Activated CD8-positive, alpha-beta memory T cell treated with anti-CD3 and anti-CD28 coated beads, Interleukin-2, amount 10 ng/mL, durations not matched to agents 7 days and 5 days (primary cell): Measurements from ENCODE around the gene ADK. TPM values are rescaled to one million over a fixed set of nuclear protein-coding genes. Genes with fewer than 3 reads are reported as not detected.

Experiments used
- ATAC-seq: fragments of 150-1000 bp; cut with Tn5 transposase; one replicate; pipeline ENCODE4 v1.10.0; 2021; ENCODE audit warnings: moderate library complexity
- CTCF ChIA-PET: fragments of 350-600 bp; sonication (Branson Sonifier 250); formaldehyde crosslinking; loops from one replicate; lab custom pipeline; 2021; ENCODE audit warnings: antibody characterized with exemption; lab: Charles Lee
- DNase-seq: peaks from one replicate; pipeline ENCODE4 v3.0.0-alpha.2; 2020
- H3K27ac Mint-ChIP-seq: one replicate; pipeline ENCODE4 v1.8.0; 2021; ENCODE audit warnings: mild to moderate bottlenecking, mixed read lengths
- H3K27me3 Mint-ChIP-seq: one replicate; pipeline ENCODE4 v1.8.0; 2021; ENCODE audit warnings: mixed read lengths
- H3K36me3 Mint-ChIP-seq: one replicate; pipeline ENCODE4 v1.8.0; 2021; ENCODE audit warnings: mild to moderate bottlenecking, mixed read lengths
- H3K4me1 Mint-ChIP-seq: one replicate; pipeline ENCODE4 v1.8.0; 2021; ENCODE audit warnings: mixed read lengths
- H3K4me3 Mint-ChIP-seq: one replicate; pipeline ENCODE4 v1.8.0; 2021; ENCODE audit warnings: mild to moderate bottlenecking, moderate library complexity, mixed read lengths
- H3K9me3 Mint-ChIP-seq: one replicate; pipeline ENCODE4 v1.8.0; 2022; ENCODE audit warnings: low read depth, mixed read lengths
- total RNA-seq, 2 experiments: library from RNA; stranded (reverse); gene quantifications; one replicate each; pipeline ENCODE4 v1.2.3, GENCODE V29; 2021

The ADK gene
- total RNA-seq, 2 experiments from 2014 or later = 38.3 to 46.2 TPM

DNA sequence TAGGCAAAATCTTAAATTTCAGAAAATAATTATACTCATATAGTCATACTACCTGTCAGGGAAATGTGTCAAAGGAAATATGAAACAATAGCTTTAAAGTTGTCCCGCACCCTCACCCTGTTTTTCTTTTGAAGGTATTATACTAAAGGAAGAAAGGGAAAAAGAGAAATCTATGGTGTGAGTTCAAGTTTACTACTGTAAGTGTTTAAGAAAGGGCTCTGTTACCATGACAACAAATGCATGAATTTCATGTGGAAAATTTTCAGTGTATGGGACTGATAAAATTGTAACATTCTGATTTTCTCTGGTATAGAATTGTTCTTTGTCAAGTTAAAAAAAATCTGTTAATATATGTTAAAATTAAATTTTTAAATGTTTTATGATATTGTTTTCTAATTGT lies 229.8 kb downstream of the ADK start:
- peaks cover 7% of the 10 kb centered on the region for H3K4me1 Mint-ChIP-seq
- H3K36me3 Mint-ChIP-seq = peaks cover 11% of the 10 kb centered on the region
- H3K9me3 Mint-ChIP-seq = peaks cover 2% of the 10 kb centered on the region
- ATAC-seq = no peak
- CTCF ChIA-PET = interaction anchor here (1.2 kb wide), 1 partner anchor 13 kb away, joined by 3 read pairs; no protein-coding TSS in a partner anchor
- DNase-seq = no peak
- no peaks in the 10 kb centered on the region for H3K27me3 Mint-ChIP-seq
- H3K27ac Mint-ChIP-seq = no peak overlapping the region
- no peak overlapping the region for H3K4me3 Mint-ChIP-seq

DNA sequence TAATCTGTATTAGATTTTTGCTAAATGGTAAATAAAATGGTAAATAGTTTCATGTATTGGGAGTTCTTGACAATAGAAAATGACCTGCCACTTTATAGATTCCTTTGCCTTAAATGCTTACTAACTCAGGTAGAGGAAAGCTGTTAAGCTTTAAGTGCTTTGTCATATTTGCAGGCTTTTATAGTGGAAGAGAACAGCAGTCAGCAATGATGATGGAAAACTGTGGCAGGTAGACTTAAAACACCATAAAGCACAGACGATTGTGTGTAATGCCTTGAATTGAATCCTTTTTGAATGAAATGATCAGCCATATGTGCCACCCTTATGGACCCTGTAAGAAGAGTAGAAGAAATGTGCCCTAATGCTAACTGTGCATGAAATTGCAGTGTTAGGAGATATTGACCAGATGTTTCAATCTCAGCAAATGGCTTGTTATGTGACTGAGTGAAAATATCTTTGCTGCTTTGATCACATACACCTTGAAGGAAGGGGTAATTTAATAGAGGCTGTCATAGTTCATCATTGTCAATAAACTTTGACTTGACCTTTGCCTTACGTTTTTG lies 230.4 kb downstream of the ADK start:
- Mint-ChIP-seq H3K27ac (no peak overlapping the region), H3K27me3 (no peaks in the 10 kb centered on the region), H3K36me3 (peaks cover 11% of the 10 kb centered on the region), H3K4me1 (peaks cover 7% of the 10 kb centered on the region), H3K9me3 (peaks cover 2% of the 10 kb centered on the region), H3K4me3 (no peak overlapping the region)
- CTCF ChIA-PET = no interaction called here
- ATAC-seq (no peak), DNase-seq (no peak)

DNA sequence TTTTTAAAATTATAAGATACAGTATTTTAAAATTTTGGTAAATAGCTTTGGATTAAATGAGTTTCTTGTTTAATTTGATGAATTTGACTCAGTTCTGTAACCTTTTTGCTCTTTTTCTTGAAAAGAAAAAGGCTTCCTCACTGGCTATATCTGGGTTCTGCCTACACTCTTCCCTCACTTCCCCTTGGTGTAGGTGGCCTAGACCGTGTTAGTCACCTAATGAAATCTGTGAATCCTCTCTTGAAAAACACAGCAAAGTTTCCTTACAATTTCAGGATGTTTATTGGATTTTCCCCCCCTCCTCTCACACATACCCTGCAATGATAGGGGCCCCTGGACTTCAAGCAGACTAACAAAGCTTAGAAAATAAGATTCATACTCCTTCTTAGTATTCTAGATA lies 231.6 kb downstream of the ADK start:
- Mint-ChIP-seq H3K4me3 (no peak overlapping the region), H3K27ac (no peak overlapping the region), H3K27me3 (no peaks in the 10 kb centered on the region), H3K36me3 (peaks cover 7% of the 10 kb centered on the region), H3K9me3 (peaks cover 2% of the 10 kb centered on the region), H3K4me1 (peaks cover 7% of the 10 kb centered on the region)
- CTCF ChIA-PET = interaction anchor here (0.7 kb wide), 1 partner anchor 193 kb away, joined by 3 read pairs; no protein-coding TSS in a partner anchor
- ATAC-seq (no peak), DNase-seq (no peak)

DNA sequence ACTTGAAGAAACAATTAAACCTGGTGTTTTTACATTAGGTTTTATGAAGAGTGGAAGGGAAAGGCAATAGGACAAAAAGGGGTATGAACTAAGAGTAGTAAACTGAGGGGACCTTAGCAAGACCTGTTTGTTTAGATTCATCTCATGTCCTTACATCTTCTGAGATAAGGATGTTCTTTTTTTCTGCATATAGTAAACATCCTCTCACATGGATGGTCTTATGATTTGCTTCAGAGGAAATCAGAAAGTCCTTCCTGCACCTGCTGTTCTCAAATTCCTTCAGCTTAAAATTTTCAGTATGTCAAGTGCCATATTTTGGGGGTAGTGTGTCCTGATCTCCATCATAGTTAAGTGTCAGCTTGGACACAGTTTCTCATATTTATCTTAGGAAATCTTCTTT lies 232.6 kb downstream of the ADK start:
- no peak for DNase-seq
- Mint-ChIP-seq H3K4me1 (peaks cover 7% of the 10 kb centered on the region), H3K4me3 (no peak overlapping the region), H3K36me3 (peaks cover 4% of the 10 kb centered on the region), H3K9me3 (no peaks in the 10 kb centered on the region), H3K27me3 (no peaks in the 10 kb centered on the region), H3K27ac (no peak overlapping the region)
- ATAC-seq = no peak
- CTCF ChIA-PET = no interaction called here

DNA sequence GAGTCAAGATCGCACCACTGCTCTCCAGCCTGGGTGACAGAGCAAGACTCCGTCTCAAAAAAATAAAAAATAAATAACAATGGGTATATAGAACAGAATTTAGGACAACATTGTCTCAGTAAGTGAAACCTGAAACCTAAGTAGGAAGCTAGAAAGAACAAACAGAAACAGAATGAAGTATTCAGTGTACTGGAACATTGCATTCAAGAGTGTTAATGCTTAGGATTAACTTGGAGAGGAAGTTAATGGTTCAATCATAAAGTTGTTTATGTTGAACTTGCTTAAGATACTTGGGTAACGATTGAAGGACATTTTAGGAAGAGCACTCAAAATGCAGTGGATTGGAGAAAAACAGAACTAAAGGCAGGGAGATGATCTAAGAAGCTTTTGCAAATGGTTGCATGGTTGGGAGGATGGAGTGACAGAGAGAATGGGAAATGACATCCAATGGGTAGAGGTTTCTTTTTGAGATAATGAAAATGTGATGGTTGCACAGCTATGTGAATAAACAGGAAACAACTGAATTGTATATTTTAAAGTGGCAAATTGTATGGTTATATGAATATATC lies 233.7 kb downstream of the ADK start:
- Mint-ChIP-seq H3K4me3 (no peak overlapping the region), H3K36me3 (peaks cover 4% of the 10 kb centered on the region), H3K27me3 (no peaks in the 10 kb centered on the region), H3K27ac (no peak overlapping the region), H3K4me1 (peaks cover 9% of the 10 kb centered on the region), H3K9me3 (no peaks in the 10 kb centered on the region)
- CTCF ChIA-PET = interaction anchor here (1.0 kb wide), 1 partner anchor 9 kb away, joined by 3 read pairs; no protein-coding TSS in a partner anchor
- no peak for DNase-seq
- no peak for ATAC-seq

DNA sequence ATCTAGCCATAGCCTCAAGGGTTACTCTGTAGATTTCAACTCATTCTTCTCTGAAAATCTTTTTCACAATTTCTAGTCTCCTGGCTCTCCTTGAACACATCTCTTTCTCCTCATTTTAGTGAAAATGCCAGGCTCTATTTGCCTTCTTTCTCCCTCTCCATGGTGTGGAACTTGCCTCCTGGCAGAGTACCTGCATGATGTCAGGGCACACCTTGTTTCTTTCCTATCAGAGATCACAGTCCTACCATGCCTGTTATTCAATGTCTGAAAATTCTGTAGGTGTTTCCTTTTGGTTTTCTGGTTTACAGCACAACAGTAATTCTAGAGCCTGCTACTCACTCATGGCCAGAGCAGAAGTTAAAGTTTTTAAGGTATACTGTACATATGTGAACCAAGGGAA lies 237.8 kb downstream of the ADK start:
- no peak for ATAC-seq
- Mint-ChIP-seq H3K4me3 (no peak overlapping the region), H3K27ac (no peak overlapping the region), H3K9me3 (no peaks in the 10 kb centered on the region), H3K36me3 (peaks cover 11% of the 10 kb centered on the region), H3K27me3 (no peaks in the 10 kb centered on the region), H3K4me1 (peaks cover 6% of the 10 kb centered on the region)
- CTCF ChIA-PET = no interaction called here
- no peak for DNase-seq

DNA sequence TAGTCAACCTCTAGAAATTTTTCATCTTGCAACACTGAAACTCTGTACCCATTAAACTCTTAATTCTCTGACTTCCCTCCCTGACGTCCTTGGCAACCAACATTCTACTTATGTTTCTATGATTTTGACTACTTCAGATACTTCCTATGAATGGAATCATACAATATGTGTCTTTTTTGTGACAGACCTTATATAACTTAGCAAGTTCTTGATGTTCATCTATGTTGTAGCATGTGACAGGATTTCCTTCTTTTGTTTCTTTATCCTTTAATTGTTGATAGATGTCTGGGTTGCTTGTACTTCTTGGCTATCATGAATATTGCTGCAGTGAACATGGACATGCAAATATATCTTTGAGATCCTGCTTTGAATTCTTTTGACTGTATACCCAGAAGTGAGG lies 240.8 kb downstream of the ADK start:
- no peak overlapping the region for H3K4me3 Mint-ChIP-seq
- no peak overlapping the region for H3K27ac Mint-ChIP-seq
- ATAC-seq (no peak), DNase-seq (no peak)
- CTCF ChIA-PET = no interaction called here
- peaks cover 2% of the 10 kb centered on the region for H3K4me1 Mint-ChIP-seq
- peaks cover 15% of the 10 kb centered on the region for H3K36me3 Mint-ChIP-seq
- no peaks in the 10 kb centered on the region for H3K9me3 Mint-ChIP-seq
- H3K27me3 Mint-ChIP-seq = no peaks in the 10 kb centered on the region

DNA sequence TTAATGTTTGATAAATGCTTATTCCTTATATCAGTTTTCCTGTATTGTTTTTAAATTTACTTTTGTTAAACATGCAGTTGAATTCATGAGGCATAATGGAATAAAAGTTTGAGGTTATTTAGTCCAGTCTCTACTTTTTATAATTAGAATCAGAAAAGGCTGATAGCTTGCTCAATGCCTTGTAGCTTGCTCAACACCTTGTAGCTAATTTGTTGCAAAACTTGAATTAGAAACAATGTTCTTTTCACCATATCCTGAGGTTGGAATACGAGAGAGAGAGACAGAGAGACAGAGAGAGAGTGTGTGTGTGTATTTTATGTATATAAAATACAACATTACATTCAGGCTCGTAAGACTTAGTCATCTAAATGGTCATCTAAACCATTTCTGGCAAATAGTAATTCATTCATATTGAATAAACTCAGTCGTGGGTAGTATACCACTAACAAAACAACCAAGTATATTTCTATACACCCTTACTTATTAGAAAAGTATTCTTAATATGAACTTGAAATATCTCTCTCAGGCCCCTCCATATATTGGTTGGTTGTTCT lies 243.5 kb downstream of the ADK start:
- no peaks in the 10 kb centered on the region for H3K27me3 Mint-ChIP-seq
- H3K4me1 Mint-ChIP-seq = no peaks in the 10 kb centered on the region
- peaks cover 16% of the 10 kb centered on the region for H3K36me3 Mint-ChIP-seq
- CTCF ChIA-PET = interaction anchor here (1.4 kb wide), 1 partner anchor 14 kb away, joined by 3 read pairs; no protein-coding TSS in a partner anchor
- H3K9me3 Mint-ChIP-seq = no peaks in the 10 kb centered on the region
- ATAC-seq (no peak), DNase-seq (no peak)
- H3K4me3 Mint-ChIP-seq = no peak overlapping the region
- H3K27ac Mint-ChIP-seq = no peak overlapping the region

DNA sequence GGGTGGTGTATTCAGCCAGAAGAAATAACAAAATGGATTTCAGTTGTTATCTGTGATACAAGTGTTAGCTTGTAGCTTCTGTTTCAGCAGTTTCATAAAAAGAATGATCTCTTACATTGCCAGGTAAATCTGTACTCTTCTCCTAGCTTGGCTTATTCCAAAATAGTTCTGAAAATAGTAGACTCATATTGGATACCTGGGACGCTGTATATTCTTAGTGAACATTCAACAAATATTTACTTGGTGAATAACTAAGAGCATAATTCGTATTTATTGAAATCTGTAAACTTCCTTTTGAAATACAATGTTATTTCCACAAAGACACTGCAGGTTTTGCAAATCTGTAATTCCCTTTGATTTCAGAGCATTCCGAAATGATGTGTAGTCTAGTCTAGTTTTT lies 249.2 kb downstream of the ADK start:
- Mint-ChIP-seq H3K27me3 (no peaks in the 10 kb centered on the region), H3K4me1 (no peaks in the 10 kb centered on the region), H3K4me3 (no peak overlapping the region), H3K9me3 (no peaks in the 10 kb centered on the region), H3K27ac (no peak overlapping the region), H3K36me3 (peaks cover 22% of the 10 kb centered on the region)
- ATAC-seq (no peak), DNase-seq (no peak)
- CTCF ChIA-PET = no interaction called here

DNA sequence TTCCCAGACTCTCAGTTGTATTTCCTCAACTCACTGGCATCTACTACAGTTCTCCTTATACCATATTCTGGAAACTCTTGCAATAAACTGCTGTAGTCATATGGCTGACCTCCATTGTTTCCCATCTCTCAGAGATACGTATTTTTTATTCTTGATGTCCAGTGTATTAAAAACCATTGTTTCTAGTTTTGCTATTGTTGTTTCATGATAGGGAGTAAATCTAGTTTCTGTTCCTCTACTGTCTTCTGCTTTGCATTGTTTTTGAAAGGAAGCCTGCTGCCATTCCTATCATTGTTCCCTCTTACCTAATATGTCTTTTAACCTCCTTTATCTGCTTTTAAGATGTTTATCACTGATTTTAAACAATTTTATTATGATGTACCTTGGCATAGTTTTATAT lies 255.0 kb downstream of the ADK start:
- Mint-ChIP-seq H3K9me3 (no peaks in the 10 kb centered on the region), H3K4me1 (no peaks in the 10 kb centered on the region), H3K27ac (no peak overlapping the region), H3K36me3 (peaks cover 41% of the 10 kb centered on the region), H3K27me3 (no peaks in the 10 kb centered on the region), H3K4me3 (no peak overlapping the region)
- ATAC-seq = no peak
- CTCF ChIA-PET = no interaction called here
- DNase-seq = no peak

DNA sequence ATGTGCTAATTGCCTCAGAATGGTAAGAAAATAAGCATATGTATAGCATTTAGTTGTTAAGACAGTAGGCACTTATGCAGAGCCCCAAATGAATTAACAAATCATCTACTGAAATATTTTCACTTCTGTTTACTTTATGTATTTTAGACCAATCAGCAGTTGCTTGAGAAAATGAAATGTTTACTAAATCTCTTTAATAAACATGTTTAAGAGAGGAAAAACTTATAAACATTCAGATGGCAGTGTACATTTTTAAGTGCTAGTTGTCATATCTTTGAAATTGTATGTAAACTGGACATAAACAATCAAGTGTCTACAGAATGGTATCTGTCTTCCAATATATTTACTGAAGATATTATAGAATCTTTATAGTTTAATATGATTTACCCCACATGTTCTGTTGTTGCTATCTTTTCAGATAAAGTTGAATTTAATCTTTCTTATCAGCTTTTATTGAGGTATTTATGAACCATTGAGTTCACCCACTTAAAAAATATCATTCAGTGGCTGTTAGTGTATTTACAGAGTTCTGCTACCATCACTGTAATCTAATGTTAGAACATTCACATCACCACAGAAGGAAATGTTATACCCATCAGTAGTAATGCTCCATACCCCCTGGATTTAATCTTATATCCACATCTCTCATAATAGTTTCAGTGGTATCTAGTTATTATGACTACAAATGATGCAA lies 264.3 kb downstream of the ADK start:
- Mint-ChIP-seq H3K4me1 (peaks cover 10% of the 10 kb centered on the region), H3K27me3 (no peaks in the 10 kb centered on the region), H3K4me3 (no peak overlapping the region), H3K36me3 (peaks cover 14% of the 10 kb centered on the region), H3K27ac (no peak overlapping the region), H3K9me3 (no peaks in the 10 kb centered on the region)
- CTCF ChIA-PET = no interaction called here
- no peak for ATAC-seq
- no peak for DNase-seq

DNA sequence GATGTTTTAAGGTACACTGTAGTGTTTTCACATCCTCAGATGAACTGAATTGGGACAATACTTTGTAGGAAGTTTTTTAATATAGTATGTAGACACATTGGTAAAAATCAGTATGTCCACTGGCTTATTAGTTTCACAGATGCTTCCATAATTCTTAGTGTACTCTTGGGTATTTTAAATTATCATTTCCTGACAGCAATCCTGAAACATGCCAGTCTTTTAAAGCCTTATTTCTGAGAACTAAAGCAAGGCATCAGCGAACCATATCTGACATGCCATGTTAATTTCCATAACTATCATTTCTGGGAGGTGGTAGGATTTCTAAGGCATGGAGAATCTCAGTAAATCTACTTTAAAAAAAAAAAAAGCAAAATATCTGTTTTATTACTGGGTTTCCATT lies 266.4 kb downstream of the ADK start:
- Mint-ChIP-seq H3K27me3 (no peaks in the 10 kb centered on the region), H3K4me3 (no peak overlapping the region), H3K36me3 (peaks cover 5% of the 10 kb centered on the region), H3K9me3 (no peaks in the 10 kb centered on the region), H3K4me1 (peaks cover 10% of the 10 kb centered on the region), H3K27ac (no peak overlapping the region)
- no peak for DNase-seq
- ATAC-seq = no peak
- CTCF ChIA-PET = no interaction called here

DNA sequence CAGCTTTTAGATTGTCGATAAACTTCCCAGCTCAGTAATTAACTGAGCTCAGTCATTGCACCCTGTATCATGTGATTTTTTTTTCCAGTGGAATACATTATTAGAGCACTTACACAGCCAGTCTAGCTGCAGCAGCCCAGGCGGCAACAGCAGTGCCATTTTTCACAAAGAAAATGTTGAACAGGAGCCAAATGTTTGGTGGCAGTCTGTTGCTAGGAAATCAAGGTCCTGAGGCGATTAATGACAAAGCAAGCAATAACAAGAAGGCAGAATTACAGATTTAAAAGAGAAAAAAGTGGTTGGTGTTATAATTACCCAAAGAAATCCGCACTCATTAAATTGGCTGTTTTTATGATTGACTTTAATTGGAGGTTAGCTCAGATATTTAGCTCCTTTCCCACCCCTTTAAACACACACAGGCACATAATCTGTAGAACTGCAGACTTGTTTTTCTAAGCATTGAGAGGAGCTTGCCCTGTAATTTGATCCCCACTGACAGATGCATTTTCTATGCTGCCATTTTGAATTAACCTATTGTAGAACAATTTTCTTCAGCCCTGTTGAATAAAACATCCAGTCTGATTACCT lies 267.4 kb downstream of the ADK start:
- H3K4me1 Mint-ChIP-seq = peaks cover 10% of the 10 kb centered on the region
- DNase-seq = no peak
- peaks cover 2% of the 10 kb centered on the region for H3K36me3 Mint-ChIP-seq
- CTCF ChIA-PET = no interaction called here
- no peak for ATAC-seq
- H3K27ac Mint-ChIP-seq = no peak overlapping the region
- no peaks in the 10 kb centered on the region for H3K27me3 Mint-ChIP-seq
- H3K9me3 Mint-ChIP-seq = no peaks in the 10 kb centered on the region
- no peak overlapping the region for H3K4me3 Mint-ChIP-seq
